IMR-90 (cell line): ENCODE data around the gene CDK14. TPM values are rescaled to one million over a fixed set of nuclear protein-coding genes. Genes with fewer than 3 reads are reported as not detected.

Experiments used
- ATAC-seq: fragments of 200-7000 bp; cut with Tn5 transposase; 2 replicates; pipeline ENCODE4 v1.9.1; 2020; ENCODE audit warnings: low read depth, mild to moderate bottlenecking, moderate library complexity
- BruUV-seq: library from RNA; stranded (reverse); fragments of 400-500 nt; replicated peaks from 2 replicates; lab custom pipeline; 2021; lab: Mats Ljungman, UMichigan
- CTCF ChIA-PET: fragments of 300-600 bp; formaldehyde crosslinking; extraction: SDS; loops from one replicate; lab custom pipeline; 2021; ENCODE audit warnings: antibody characterized with exemption; lab: Yijun Ruan, JAX
- POLR2A ChIA-PET: fragments of 300-600 bp; sonication (Branson Sonifier 250); formaldehyde crosslinking; loops from one replicate; lab custom pipeline; 2022; ENCODE audit warnings: antibody characterized with exemption; ENCODE audit not compliant: unreplicated experiment; lab: Charles Lee
- DNase-seq: peaks from one replicate; pipeline ENCODE4 v3.0.0; 2013
- H2AFZ ChIP-seq: replicated peaks from 2 replicates; pipeline ENCODE3; 2013; ENCODE audit warnings: low read length, mild to moderate bottlenecking; ENCODE audit not compliant: poor library complexity
- H2AK5ac ChIP-seq: 2 replicates; pipeline ENCODE4 v1.6.1; 2013; ENCODE audit warnings: low read depth, low read length, inconsistent platforms
- H2AK9ac ChIP-seq: replicated peaks from 2 replicates; pipeline ENCODE3; 2013; ENCODE audit warnings: mild to moderate bottlenecking, low read depth, low read length, moderate library complexity; ENCODE audit not compliant: poor library complexity
- H2BK120ac ChIP-seq: 2 replicates; pipeline ENCODE4 v1.6.1; 2013; ENCODE audit warnings: low read depth, low read length, inconsistent platforms
- H2BK15ac ChIP-seq: 3 replicates; pipeline ENCODE4 v1.6.1; 2013; ENCODE audit warnings: low read depth, low read length, inconsistent platforms
- H2BK20ac ChIP-seq: 2 replicates; pipeline ENCODE4 v1.6.1; 2013; ENCODE audit warnings: low read depth, mild to moderate bottlenecking, inconsistent platforms, low read length, moderate library complexity
- H2BK5ac ChIP-seq: 2 replicates; pipeline ENCODE4 v1.6.1; 2013; ENCODE audit warnings: mild to moderate bottlenecking, low read depth, low read length, inconsistent platforms; ENCODE audit not compliant: poor library complexity, severe bottlenecking
- H3K14ac ChIP-seq: replicated peaks from 2 replicates; pipeline ENCODE4 v1.6.1; 2013; ENCODE audit warnings: low read depth, low read length, inconsistent platforms
- H3K18ac ChIP-seq: 2 replicates; pipeline ENCODE4 v1.6.1; 2013; ENCODE audit warnings: low read depth, low read length, control low read depth
- H3K23ac ChIP-seq: 2 replicates; pipeline ENCODE4 v1.6.1; 2013; ENCODE audit warnings: low read depth, low read length, inconsistent platforms
- H3K27ac ChIP-seq: 2 replicates; pipeline ENCODE4 v1.5.1; 2013; ENCODE audit warnings: mild to moderate bottlenecking, control low read depth, low read length; ENCODE audit not compliant: insufficient read depth
- H3K27me3 ChIP-seq: 2 replicates; pipeline ENCODE4 v1.6.1; 2013; ENCODE audit warnings: low read length; ENCODE audit not compliant: control insufficient read depth, insufficient read depth
- H3K36me3 ChIP-seq: 2 replicates; pipeline ENCODE4 v1.6.1; 2013; ENCODE audit warnings: low read length, mixed read lengths; ENCODE audit not compliant: control insufficient read depth, insufficient read depth
- H3K4ac ChIP-seq: 2 replicates; pipeline ENCODE4 v1.6.1; 2013; ENCODE audit warnings: low read depth, low read length, inconsistent platforms
- H3K4me1 ChIP-seq: 2 replicates; pipeline ENCODE4 v1.6.1; 2013; ENCODE audit warnings: low read length, mixed read lengths; ENCODE audit not compliant: control insufficient read depth, insufficient read depth
- H3K4me2 ChIP-seq: 2 replicates; pipeline ENCODE4 v1.6.1; 2013; ENCODE audit warnings: low read depth, mild to moderate bottlenecking, control low read depth, low read length, moderate library complexity
- H3K4me3 ChIP-seq: 2 replicates; pipeline ENCODE4 v1.5.1; 2013; ENCODE audit warnings: low read depth, mild to moderate bottlenecking, control low read depth, low read length, moderate library complexity; ENCODE audit not compliant: insufficient read depth
- H3K56ac ChIP-seq: 2 replicates; pipeline ENCODE4 v1.6.1; 2013; ENCODE audit warnings: low read length, inconsistent platforms; ENCODE audit not compliant: insufficient read depth; ENCODE audit errors: extremely low read depth
- H3K79me1 ChIP-seq, 2 experiments: 2 replicates each; pipeline ENCODE4 v1.6.1; 2013; ENCODE audit warnings: low read length in 2 of 2, inconsistent platforms in 1 of 2, low read depth in 1 of 2
- H3K9ac ChIP-seq: 2 replicates; pipeline ENCODE4 v1.6.1; 2013; ENCODE audit warnings: low read depth, low read length, control low read depth
- H3K9me1 ChIP-seq: 2 replicates; pipeline ENCODE4 v1.6.1; 2013; ENCODE audit warnings: low read length, inconsistent platforms; ENCODE audit not compliant: insufficient read depth
- H3K9me3 ChIP-seq: 2 replicates; pipeline ENCODE4 v1.6.1; 2013; ENCODE audit warnings: low read length; ENCODE audit not compliant: control insufficient read depth, insufficient read depth
- H4K20me1 ChIP-seq: 2 replicates; pipeline ENCODE4 v1.6.1; 2013; ENCODE audit warnings: low read length, inconsistent platforms; ENCODE audit not compliant: insufficient read depth
- H4K5ac ChIP-seq: 2 replicates; pipeline ENCODE4 v1.6.1; 2013; ENCODE audit warnings: mild to moderate bottlenecking, low read depth, low read length, control low read depth
- H4K8ac ChIP-seq, 2 experiments: 2 replicates each; pipeline ENCODE4 v1.6.1; 2013; ENCODE audit warnings: low read depth in 2 of 2, low read length in 2 of 2, control low read depth in 1 of 2, inconsistent platforms in 1 of 2
- H4K91ac ChIP-seq: 2 replicates; pipeline ENCODE4 v1.6.1; 2013; ENCODE audit warnings: low read depth, low read length, inconsistent platforms; ENCODE audit not compliant: insufficient read depth
- BHLHE40 ChIP-seq: fragments of 150-350 bp; IDR thresholded peaks from 2 replicates; pipeline ENCODE4 v1.6.1; 2016; ENCODE audit warnings: mild to moderate bottlenecking, low read depth, low read length
- CEBPB ChIP-seq: IDR thresholded peaks from 2 replicates; pipeline ENCODE4 v1.6.1; 2012; ENCODE audit warnings: low read depth, low read length, improper control_type of control experiment
- CHD1 ChIP-seq: IDR thresholded peaks from 2 replicates; pipeline ENCODE4 v1.6.1; 2012; ENCODE audit warnings: low read depth, low read length, improper control_type of control experiment
- FOS ChIP-seq: fragments of 150-350 bp; IDR thresholded peaks from 2 replicates; pipeline ENCODE4 v1.6.1; 2016; ENCODE audit warnings: low read depth, low read length
- MAFK ChIP-seq: IDR thresholded peaks from 2 replicates; pipeline ENCODE4 v1.6.1; 2012; ENCODE audit warnings: low read depth, low read length, improper control_type of control experiment
- MAZ ChIP-seq: IDR thresholded peaks from 2 replicates; pipeline ENCODE4 v1.6.1; 2012; ENCODE audit warnings: low read depth, mild to moderate bottlenecking, low read length, improper control_type of control experiment, moderate library complexity, borderline replicate concordance
- MXI1 ChIP-seq: IDR thresholded peaks from 2 replicates; pipeline ENCODE4 v1.6.1; 2012; ENCODE audit warnings: low read depth, mild to moderate bottlenecking, low read length, moderate library complexity, borderline replicate concordance
- NFE2L2 ChIP-seq: fragments of 150-350 bp; IDR thresholded peaks from 2 replicates; pipeline ENCODE4 v1.6.1; 2016; ENCODE audit warnings: low read depth, mild to moderate bottlenecking, low read length
- POLR2A ChIP-seq: IDR thresholded peaks from 2 replicates; pipeline ENCODE4 v1.6.1; 2012; ENCODE audit warnings: mild to moderate bottlenecking, low read depth, low read length
- RAD21 ChIP-seq: IDR thresholded peaks from 2 replicates; pipeline ENCODE4 v1.6.1; 2012; ENCODE audit warnings: low read length, improper control_type of control experiment
- RCOR1 ChIP-seq: IDR thresholded peaks from 2 replicates; pipeline ENCODE4 v1.6.1; 2012; ENCODE audit warnings: mild to moderate bottlenecking, low read length, improper control_type of control experiment; ENCODE audit not compliant: insufficient replicate concordance
- RFX5 ChIP-seq: IDR thresholded peaks from 2 replicates; pipeline ENCODE4 v1.8.0; 2012; ENCODE audit warnings: low read depth, mild to moderate bottlenecking, low read length, moderate library complexity
- SMC3 ChIP-seq: fragments of 150-350 bp; IDR thresholded peaks from 2 replicates; pipeline ENCODE4 v1.6.1; 2016; ENCODE audit warnings: low read depth, mild to moderate bottlenecking, antibody characterized with exemption, low read length, moderate library complexity
- WGBS, 2 experiments: methylation state at CpG; one replicate each; pipeline versions ENCODE4 v1.1.5 to v1.1.7; 2013; ENCODE audit warnings: missing lambda C conversion rate in 2 of 2; ENCODE audit not compliant: insufficient read length in 1 of 2; ENCODE audit errors: extremely low coverage in 2 of 2; 5-methylcytosine and 5-hydroxymethylcytosine counted together
- dilution Hi-C: fragments of 300-500 bp; cut with HindIII; formaldehyde crosslinking; loops from one replicate; pipeline ENCODE4 v1.14.3; 2018; ENCODE audit warnings: low sequenced_read_pairs; ENCODE audit not compliant: unreplicated experiment
- in situ Hi-C: fragments of 300-500 bp; cut with MboI; formaldehyde crosslinking; loops from 3 replicates; pipeline ENCODE4 v1.14.3; 2019; ENCODE audit warnings: low sequenced_read_pairs, inconsistent platforms, mixed read lengths
- intact Hi-C: fragments of 100-400 bp; cut with micrococcal nuclease; formaldehyde crosslinking; loops from 2 replicates; pipeline ENCODE4 v1.10.0; 2022
- polyA plus RNA-seq, 3 experiments: library from polyadenylated mRNA; depleted of rRNA; stranded (reverse); fragments of >200 nt; gene quantifications; 2 replicates each; pipeline ENCODE4 v1.2.3, GENCODE V29; 2012; ENCODE audit warnings: low replicate concordance in 1 of 3
- total RNA-seq: library from RNA; depleted of rRNA; stranded (reverse); fragments of >200 nt; gene quantifications from 2 replicates; pipeline ENCODE4 v1.2.3, GENCODE V29; 2012
- TF ChIP-seq, protein P1 (sequence below): conservative IDR thresholded peaks from 2 replicates; pipeline ENCODE4 v1.5.1; 2012; ENCODE audit warnings: mild to moderate bottlenecking, low read depth, low read length, improper control_type of control experiment
- TF ChIP-seq, protein P2 (sequence below): fragments of 150-350 bp; IDR thresholded peaks from 2 replicates; pipeline ENCODE4 v1.6.1; 2016; ENCODE audit warnings: low read depth, mild to moderate bottlenecking, low read length, moderate library complexity, borderline replicate concordance
- TF ChIP-seq, protein P3 (sequence below): fragments of 150-350 bp; IDR thresholded peaks from 2 replicates; pipeline ENCODE4 v1.6.1; 2017; ENCODE audit warnings: mild to moderate bottlenecking, antibody characterized with exemption, low read length, low read depth

The CDK14 gene
- total and polyA plus RNA-seq, 2 of the 4 experiments (the other 2 are of a cell fraction): 10.1 to 29.6 TPM

DNA sequence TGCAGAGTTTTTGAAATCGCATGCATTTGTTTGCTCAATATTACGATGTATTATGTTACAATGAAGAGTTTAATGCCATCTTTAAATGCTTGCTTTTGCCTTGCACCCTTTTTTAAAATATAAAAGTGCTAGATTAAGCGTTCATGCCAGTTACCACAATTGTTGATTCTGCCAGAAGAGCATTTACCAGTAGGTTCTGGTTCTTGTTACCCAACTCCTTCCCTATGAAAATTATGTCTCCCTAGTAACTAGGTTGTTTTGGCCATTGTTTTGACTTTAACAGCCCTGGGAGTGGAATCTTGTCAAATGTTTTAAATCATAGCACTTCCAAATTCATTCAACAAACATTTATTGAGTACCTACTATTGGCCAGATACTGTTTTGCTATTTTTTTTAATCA, 32.8 kb upstream of the CDK14 start:
- Histone ChIP-seq H2BK120ac (no peak overlapping the region), H3K79me1 (no peaks in the 10 kb centered on the region), H3K4ac (no peak overlapping the region), H3K9me1 (no peaks in the 10 kb centered on the region), H3K27me3 (peaks cover under 1% of the 10 kb centered on the region), H3K4me1 (no peaks in the 10 kb centered on the region), H3K23ac (no peak overlapping the region), H2AFZ (no peak overlapping the region), H3K9ac (no peak overlapping the region), H2BK5ac (no peak overlapping the region), H4K20me1 (no peaks in the 10 kb centered on the region), H3K14ac (no peak overlapping the region), H3K4me2 (no peak overlapping the region), H4K5ac (no peak overlapping the region), H4K8ac (no peak overlapping the region), H2BK15ac (no peak overlapping the region), H2BK20ac (no peak overlapping the region), H3K36me3 (no peaks in the 10 kb centered on the region), H3K18ac (no peak overlapping the region), H4K91ac (no peak overlapping the region), H3K56ac (no peak overlapping the region), H2AK5ac (no peak overlapping the region), H2AK9ac (no peak overlapping the region), H3K4me3 (no peak overlapping the region), H3K27ac (no peak overlapping the region), H3K9me3 (no peaks in the 10 kb centered on the region)
- ChIA-PET POLR2A (no interaction called here), CTCF (interaction anchor here (1.1 kb wide), 1 partner anchor 471 kb away, joined by 3 read pairs; no protein-coding TSS in a partner anchor)
- no peak for DNase-seq
- in situ Hi-C loops: loop anchor here (25.0 kb wide), 1 partner anchor 449 kb away; no protein-coding TSS in a partner anchor
- intact Hi-C loops: no loop called here
- no peak for ATAC-seq
- dilution Hi-C loops: no loop called here
- BruUV-seq: no TSS peak
- TF ChIP-seq MXI1 (no peak), MAFK (no peak), SMC3 (no peak), BHLHE40 (no peak), CHD1 (no peak), MAZ (no peak), FOS (no peak), RAD21 (no peak), POLR2A (no peak), NFE2L2 (no peak), RCOR1 (no peak), CEBPB (no peak), RFX5 (no peak)
- TF ChIP-seq, protein P1, sequence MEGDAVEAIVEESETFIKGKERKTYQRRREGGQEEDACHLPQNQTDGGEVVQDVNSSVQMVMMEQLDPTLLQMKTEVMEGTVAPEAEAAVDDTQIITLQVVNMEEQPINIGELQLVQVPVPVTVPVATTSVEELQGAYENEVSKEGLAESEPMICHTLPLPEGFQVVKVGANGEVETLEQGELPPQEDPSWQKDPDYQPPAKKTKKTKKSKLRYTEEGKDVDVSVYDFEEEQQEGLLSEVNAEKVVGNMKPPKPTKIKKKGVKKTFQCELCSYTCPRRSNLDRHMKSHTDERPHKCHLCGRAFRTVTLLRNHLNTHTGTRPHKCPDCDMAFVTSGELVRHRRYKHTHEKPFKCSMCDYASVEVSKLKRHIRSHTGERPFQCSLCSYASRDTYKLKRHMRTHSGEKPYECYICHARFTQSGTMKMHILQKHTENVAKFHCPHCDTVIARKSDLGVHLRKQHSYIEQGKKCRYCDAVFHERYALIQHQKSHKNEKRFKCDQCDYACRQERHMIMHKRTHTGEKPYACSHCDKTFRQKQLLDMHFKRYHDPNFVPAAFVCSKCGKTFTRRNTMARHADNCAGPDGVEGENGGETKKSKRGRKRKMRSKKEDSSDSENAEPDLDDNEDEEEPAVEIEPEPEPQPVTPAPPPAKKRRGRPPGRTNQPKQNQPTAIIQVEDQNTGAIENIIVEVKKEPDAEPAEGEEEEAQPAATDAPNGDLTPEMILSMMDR: no peak
- TF ChIP-seq, protein P2, sequence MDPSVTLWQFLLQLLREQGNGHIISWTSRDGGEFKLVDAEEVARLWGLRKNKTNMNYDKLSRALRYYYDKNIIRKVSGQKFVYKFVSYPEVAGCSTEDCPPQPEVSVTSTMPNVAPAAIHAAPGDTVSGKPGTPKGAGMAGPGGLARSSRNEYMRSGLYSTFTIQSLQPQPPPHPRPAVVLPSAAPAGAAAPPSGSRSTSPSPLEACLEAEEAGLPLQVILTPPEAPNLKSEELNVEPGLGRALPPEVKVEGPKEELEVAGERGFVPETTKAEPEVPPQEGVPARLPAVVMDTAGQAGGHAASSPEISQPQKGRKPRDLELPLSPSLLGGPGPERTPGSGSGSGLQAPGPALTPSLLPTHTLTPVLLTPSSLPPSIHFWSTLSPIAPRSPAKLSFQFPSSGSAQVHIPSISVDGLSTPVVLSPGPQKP: no peak
- TF ChIP-seq, protein P3, sequence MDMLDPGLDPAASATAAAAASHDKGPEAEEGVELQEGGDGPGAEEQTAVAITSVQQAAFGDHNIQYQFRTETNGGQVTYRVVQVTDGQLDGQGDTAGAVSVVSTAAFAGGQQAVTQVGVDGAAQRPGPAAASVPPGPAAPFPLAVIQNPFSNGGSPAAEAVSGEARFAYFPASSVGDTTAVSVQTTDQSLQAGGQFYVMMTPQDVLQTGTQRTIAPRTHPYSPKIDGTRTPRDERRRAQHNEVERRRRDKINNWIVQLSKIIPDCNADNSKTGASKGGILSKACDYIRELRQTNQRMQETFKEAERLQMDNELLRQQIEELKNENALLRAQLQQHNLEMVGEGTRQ: no peak
- no CpG with 5 or more reads among the region's 3 CpGs for WGBS, 2 experiments
